SK-N-SH (cell line): ENCODE results near the gene UTF1. TPM values are rescaled to one million over a fixed set of nuclear protein-coding genes. Genes with fewer than 3 reads are reported as not detected.

Source experiments
- CTCF ChIA-PET: fragments of 300-600, 350-600 bp; formaldehyde crosslinking; extraction: SDS; loops from one replicate; lab custom pipeline; 2021; lab: Yijun Ruan, JAX
- POLR2A ChIA-PET: fragments of 350-600 bp; sonication (Branson Sonifier 250); formaldehyde crosslinking; extraction: SDS; loops from one replicate; lab custom pipeline; 2020; ENCODE audit warnings: antibody characterized with exemption, inconsistent platforms; lab: Yijun Ruan, JAX
- DNase-seq: peaks from one replicate; pipeline ENCODE4 v3.0.0; 2012
- H2AFZ ChIP-seq: fragments of 200-600 bp; sonication (generic); 2 replicates; pipeline ENCODE4 v1.8.1; 2016; ENCODE audit warnings: antibody characterized with exemption, mild to moderate bottlenecking, low read depth
- H3F3A ChIP-seq: fragments of 200-600 bp; sonication (generic); replicated peaks from 2 replicates; pipeline ENCODE3; 2016; ENCODE audit warnings: antibody characterized with exemption, mild to moderate bottlenecking; ENCODE audit not compliant: insufficient read depth
- H3K27ac ChIP-seq, 2 experiments: fragments of 200-500 bp in 1 of 2; fragments of 200-600 bp in 1 of 2; sonication (Bioruptor generic) in 1 of 2; sonication (generic), shearing (Covaris generic) in 1 of 2; 2 replicates each; pipeline versions ENCODE4 v1.5.1 to v1.6.1; 2014 to 2016; ENCODE audit warnings: low read depth in 2 of 2, inconsistent platforms in 1 of 2, low read length in 1 of 2, mild to moderate bottlenecking in 1 of 2, mixed read lengths in 1 of 2
- H3K27me3 ChIP-seq: fragments of 200-600 bp; sonication (generic), shearing (Covaris generic); 2 replicates; pipeline ENCODE4 v1.6.1; 2016; ENCODE audit warnings: mixed run types; ENCODE audit not compliant: insufficient read depth
- H3K36me3 ChIP-seq, 2 experiments: fragments of 200-500 bp in 1 of 2; fragments of 200-600 bp in 1 of 2; sonication (Bioruptor generic) in 1 of 2; sonication (generic) in 1 of 2; replicated peaks in 1 of 2; 2 replicates each; pipeline versions ENCODE3 to v1.5.1; 2014 to 2016; ENCODE audit warnings: low read length in 1 of 2, mild to moderate bottlenecking in 1 of 2; ENCODE audit not compliant: insufficient read depth in 2 of 2, control insufficient read depth in 1 of 2
- H3K4me1 ChIP-seq, 2 experiments: fragments of 200-500 bp in 1 of 2; fragments of 200-600 bp in 1 of 2; sonication (Bioruptor generic) in 1 of 2; sonication (generic), shearing (Covaris generic) in 1 of 2; 2 replicates each; pipeline versions ENCODE4 v1.5.1 to v1.6.1; 2014 to 2016; ENCODE audit warnings: low read depth in 1 of 2, low read length in 1 of 2, mixed run types in 1 of 2; ENCODE audit not compliant: insufficient read depth in 2 of 2, control insufficient read depth in 1 of 2
- H3K4me2 ChIP-seq: fragments of 200-600 bp; sonication (generic), shearing (Covaris generic); 2 replicates; pipeline ENCODE4 v1.6.1; 2017; ENCODE audit warnings: mixed run types
- H3K4me3 ChIP-seq, 2 experiments: fragments of 200-500 bp in 1 of 2; fragments of 200-600 bp in 1 of 2; sonication (Bioruptor generic) in 1 of 2; sonication (generic), shearing (Covaris generic) in 1 of 2; 2 replicates each; pipeline versions ENCODE4 v1.5.1 to v1.8.1; 2014 to 2016; ENCODE audit warnings: low read depth in 2 of 2, inconsistent platforms in 1 of 2, low read length in 1 of 2, mild to moderate bottlenecking in 1 of 2, mixed read lengths in 1 of 2, moderate library complexity in 1 of 2
- H3K79me2 ChIP-seq: fragments of 200-600 bp; sonication (generic); 2 replicates; pipeline ENCODE4 v1.8.1; 2017; ENCODE audit warnings: mild to moderate bottlenecking; ENCODE audit not compliant: insufficient read depth
- H3K9ac ChIP-seq: fragments of 200-600 bp; sonication (generic); 2 replicates; pipeline ENCODE4 v1.6.1; 2017; ENCODE audit warnings: mixed run types
- H3K9me2 ChIP-seq: fragments of 200-600 bp; sonication (generic); 2 replicates; pipeline ENCODE4 v1.6.1; 2017; ENCODE audit warnings: mixed run types
- H3K9me3 ChIP-seq: fragments of 200-600 bp; sonication (generic); 2 replicates; pipeline ENCODE4 v1.6.1; 2017; ENCODE audit warnings: mixed run types, mild to moderate bottlenecking, moderate library complexity
- H4K20me1 ChIP-seq: fragments of 200-600 bp; sonication (generic); 2 replicates; pipeline ENCODE4 v1.6.1; 2017; ENCODE audit warnings: mild to moderate bottlenecking, mixed run types; ENCODE audit not compliant: insufficient read depth
- CHD2 ChIP-seq: fragments of 150-350 bp; IDR thresholded peaks from 2 replicates; pipeline ENCODE4 v1.6.1; 2018; ENCODE audit warnings: low read length; ENCODE audit not compliant: partially characterized antibody
- EP300 ChIP-seq, 2 experiments: IDR thresholded peaks; 2 replicates each; pipeline versions ENCODE4 v1.4.0 to v1.6.1; 2012; ENCODE audit warnings: borderline replicate concordance in 1 of 2, low read depth in 1 of 2, low read length in 1 of 2
- FOSL2 ChIP-seq: IDR thresholded peaks from 2 replicates; pipeline ENCODE4 v1.4.0; 2012; ENCODE audit warnings: low read depth, mild to moderate bottlenecking, moderate library complexity, borderline replicate concordance
- GATA2 ChIP-seq: sonication (generic); formaldehyde crosslinking; IDR thresholded peaks from 2 replicates; pipeline ENCODE4 v1.5.0; 2020; ENCODE audit warnings: mild to moderate bottlenecking, missing genetic modification reagents
- MEF2A ChIP-seq: IDR thresholded peaks from 2 replicates; pipeline ENCODE4 v1.4.0; 2012; ENCODE audit warnings: low read depth, borderline replicate concordance
- MXI1 ChIP-seq: IDR thresholded peaks from 2 replicates; pipeline ENCODE4 v1.6.1; 2012; ENCODE audit warnings: mild to moderate bottlenecking, low read depth, low read length, improper control_type of control experiment
- RCOR1 ChIP-seq: fragments of 150-350 bp; IDR thresholded peaks from 2 replicates; pipeline ENCODE4 v1.6.1; 2017; ENCODE audit warnings: antibody characterized with exemption, low read length
- SMC3 ChIP-seq: IDR thresholded peaks from 2 replicates; pipeline ENCODE4 v1.6.1; 2012; ENCODE audit warnings: low read depth, low read length, improper control_type of control experiment
- TAF1 ChIP-seq: IDR thresholded peaks from 2 replicates; pipeline ENCODE4 v1.6.1; 2012; ENCODE audit warnings: low read depth, mild to moderate bottlenecking, low read length, moderate library complexity, borderline replicate concordance
- whole genome bisulfite sequencing: methylation state at CpG from one replicate; pipeline ENCODE4 v1.1.6; 2017; ENCODE audit warnings: low lambda C conversion rate; 5-methylcytosine and 5-hydroxymethylcytosine counted together
- polyA plus RNA-seq, 3 experiments: library from polyadenylated mRNA; depleted of rRNA; stranded (reverse); fragments of >200 nt; gene quantifications; 2 replicates each; pipeline ENCODE4 v1.2.3, GENCODE V29; 2012
- TF ChIP-seq, protein P1 (sequence below): IDR thresholded peaks from 2 replicates; pipeline ENCODE4 v1.4.0; 2012; ENCODE audit warnings: low read depth, borderline replicate concordance
- TF ChIP-seq, protein P2 (sequence below): IDR thresholded peaks from 2 replicates; pipeline ENCODE4 v1.6.1; 2012; ENCODE audit warnings: mild to moderate bottlenecking, low read depth, low read length, moderate library complexity

Gene UTF1
- polyA plus RNA-seq, 1 of the 3 experiments (the other 2 are of a cell fraction): not detected

DNA sequence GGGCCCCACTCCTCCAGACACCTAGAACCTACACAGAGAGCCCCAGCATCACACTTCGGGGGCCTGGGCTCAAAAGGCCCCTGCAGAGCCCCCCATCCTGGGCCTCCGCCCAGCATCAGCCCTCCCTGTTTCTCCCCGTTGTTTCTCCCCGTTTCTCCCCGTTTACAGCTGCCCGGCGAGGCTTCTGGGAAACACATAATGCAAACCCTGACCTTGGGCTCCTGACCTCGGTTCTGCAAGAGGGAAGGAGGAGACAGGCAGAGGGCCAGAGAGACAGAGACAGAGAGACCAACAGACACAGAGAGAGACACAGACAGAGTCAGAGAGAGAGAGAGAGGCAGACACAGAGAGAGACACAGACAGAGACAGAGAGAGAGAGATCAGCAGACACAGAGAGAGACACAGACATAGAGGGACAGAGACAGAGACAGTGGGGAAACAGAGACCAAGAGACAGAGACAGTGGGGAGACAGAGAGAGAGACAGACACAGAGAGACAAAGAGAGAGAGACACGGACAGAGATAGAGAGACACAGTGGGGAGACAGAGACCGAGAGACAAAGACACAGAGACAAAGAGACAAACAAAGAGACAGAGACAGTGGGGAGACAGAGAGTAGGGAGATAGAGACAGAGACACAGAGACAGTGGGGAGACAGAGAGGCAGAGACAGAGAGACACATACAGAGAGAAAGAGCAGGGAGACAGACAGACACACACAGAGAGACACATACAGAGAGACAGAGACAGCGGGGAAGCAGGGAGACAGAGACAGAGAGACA is 20.1 kb downstream of the UTF1 start:
- Histone ChIP-seq H3K27ac (no peak overlapping the region), H3K36me3 (no peaks in the 10 kb centered on the region), H3K9ac (no peak overlapping the region), H3K4me1 (no peaks in the 10 kb centered on the region), H3F3A (no peaks in the 10 kb centered on the region)
- CTCF ChIA-PET: no interaction called here
- TF ChIP-seq, protein P1, sequence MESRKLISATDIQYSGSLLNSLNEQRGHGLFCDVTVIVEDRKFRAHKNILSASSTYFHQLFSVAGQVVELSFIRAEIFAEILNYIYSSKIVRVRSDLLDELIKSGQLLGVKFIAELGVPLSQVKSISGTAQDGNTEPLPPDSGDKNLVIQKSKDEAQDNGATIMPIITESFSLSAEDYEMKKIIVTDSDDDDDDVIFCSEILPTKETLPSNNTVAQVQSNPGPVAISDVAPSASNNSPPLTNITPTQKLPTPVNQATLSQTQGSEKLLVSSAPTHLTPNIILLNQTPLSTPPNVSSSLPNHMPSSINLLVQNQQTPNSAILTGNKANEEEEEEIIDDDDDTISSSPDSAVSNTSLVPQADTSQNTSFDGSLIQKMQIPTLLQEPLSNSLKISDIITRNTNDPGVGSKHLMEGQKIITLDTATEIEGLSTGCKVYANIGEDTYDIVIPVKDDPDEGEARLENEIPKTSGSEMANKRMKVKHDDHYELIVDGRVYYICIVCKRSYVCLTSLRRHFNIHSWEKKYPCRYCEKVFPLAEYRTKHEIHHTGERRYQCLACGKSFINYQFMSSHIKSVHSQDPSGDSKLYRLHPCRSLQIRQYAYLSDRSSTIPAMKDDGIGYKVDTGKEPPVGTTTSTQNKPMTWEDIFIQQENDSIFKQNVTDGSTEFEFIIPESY: no peak
- TF ChIP-seq FOSL2 (no peak), CHD2 (no peak), SMC3 (no peak), MEF2A (no peak), MXI1 (no peak), RCOR1 (no peak)
- TF ChIP-seq, protein P2, sequence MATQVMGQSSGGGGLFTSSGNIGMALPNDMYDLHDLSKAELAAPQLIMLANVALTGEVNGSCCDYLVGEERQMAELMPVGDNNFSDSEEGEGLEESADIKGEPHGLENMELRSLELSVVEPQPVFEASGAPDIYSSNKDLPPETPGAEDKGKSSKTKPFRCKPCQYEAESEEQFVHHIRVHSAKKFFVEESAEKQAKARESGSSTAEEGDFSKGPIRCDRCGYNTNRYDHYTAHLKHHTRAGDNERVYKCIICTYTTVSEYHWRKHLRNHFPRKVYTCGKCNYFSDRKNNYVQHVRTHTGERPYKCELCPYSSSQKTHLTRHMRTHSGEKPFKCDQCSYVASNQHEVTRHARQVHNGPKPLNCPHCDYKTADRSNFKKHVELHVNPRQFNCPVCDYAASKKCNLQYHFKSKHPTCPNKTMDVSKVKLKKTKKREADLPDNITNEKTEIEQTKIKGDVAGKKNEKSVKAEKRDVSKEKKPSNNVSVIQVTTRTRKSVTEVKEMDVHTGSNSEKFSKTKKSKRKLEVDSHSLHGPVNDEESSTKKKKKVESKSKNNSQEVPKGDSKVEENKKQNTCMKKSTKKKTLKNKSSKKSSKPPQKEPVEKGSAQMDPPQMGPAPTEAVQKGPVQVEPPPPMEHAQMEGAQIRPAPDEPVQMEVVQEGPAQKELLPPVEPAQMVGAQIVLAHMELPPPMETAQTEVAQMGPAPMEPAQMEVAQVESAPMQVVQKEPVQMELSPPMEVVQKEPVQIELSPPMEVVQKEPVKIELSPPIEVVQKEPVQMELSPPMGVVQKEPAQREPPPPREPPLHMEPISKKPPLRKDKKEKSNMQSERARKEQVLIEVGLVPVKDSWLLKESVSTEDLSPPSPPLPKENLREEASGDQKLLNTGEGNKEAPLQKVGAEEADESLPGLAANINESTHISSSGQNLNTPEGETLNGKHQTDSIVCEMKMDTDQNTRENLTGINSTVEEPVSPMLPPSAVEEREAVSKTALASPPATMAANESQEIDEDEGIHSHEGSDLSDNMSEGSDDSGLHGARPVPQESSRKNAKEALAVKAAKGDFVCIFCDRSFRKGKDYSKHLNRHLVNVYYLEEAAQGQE: no peak
- TF ChIP-seq, all 33 proteins: peak for 0
- Histone ChIP-seq H3K9me3 (no peaks in the 10 kb centered on the region), H2AFZ (no peak overlapping the region), H3K9me2 (no peaks in the 10 kb centered on the region), H3K27me3 (no peaks in the 10 kb centered on the region), H3K4me2 (no peak overlapping the region), H3K4me3 (no peak overlapping the region), H4K20me1 (no peaks in the 10 kb centered on the region), H3K79me2 (no peaks in the 10 kb centered on the region)
- WGBS: 60% methylated on average over 11 of the region's 11 CpGs
- POLR2A ChIA-PET: no interaction called here
- DNase-seq: no peak

DNA sequence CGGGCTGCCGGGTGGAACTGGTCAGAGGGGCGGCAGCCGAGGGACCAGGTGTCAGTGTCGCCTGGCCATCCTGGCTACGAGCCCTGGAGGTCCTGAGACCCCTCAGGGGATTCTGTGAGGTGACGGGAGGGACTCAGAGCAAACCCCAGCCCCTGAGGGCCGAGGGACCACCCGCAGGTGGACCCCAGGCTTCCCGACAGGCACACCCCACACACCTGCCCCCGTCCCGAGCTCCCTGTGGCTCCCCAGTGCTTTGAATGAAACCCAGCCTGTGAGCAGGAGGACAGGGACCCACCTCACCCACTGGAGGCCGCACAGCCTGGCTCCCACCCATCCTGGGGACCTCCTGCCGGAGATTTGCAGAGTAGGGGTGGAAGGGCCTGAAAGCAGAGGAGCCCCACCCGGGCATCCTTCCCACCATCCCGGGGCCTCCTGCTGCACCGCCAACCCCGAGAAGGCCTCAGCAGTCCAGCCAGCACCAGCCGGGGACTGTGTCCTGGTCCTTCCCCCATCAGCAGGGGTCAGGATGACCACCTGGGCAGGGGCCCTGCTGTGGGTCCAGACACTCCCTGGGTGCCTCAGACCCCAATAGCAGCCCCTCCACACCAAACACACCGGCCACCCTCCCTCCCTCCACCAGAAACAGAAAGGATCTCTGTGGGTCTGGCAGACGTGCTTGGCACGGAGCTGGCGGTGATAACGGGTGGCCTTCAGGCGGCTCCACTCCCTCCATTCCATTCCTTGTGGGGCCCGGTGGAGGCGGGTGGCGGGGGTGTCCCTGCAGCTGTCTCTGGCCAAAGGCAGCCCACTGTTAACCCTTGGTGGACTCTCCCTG is 21.6 kb downstream of the UTF1 start:
- no peak for TF ChIP-seq TAF1
- no peak for TF ChIP-seq GATA2 (CRISPR knock-in tag)
- TF ChIP-seq, protein P2: no peak
- no peak for TF ChIP-seq EP300 (IDR thresholded peaks at IDR 0.05; ENCODE audit: borderline replicate concordance in 1 of 2, low read depth in 1 of 2, low read length in 1 of 2)
- 68% methylated on average over 12 of the region's 28 CpGs for WGBS

More for the DNA sequence above, 21.6 kb downstream of the UTF1 start:
- Histone ChIP-seq H3K27ac (no peak overlapping the region), H3K9me2 (no peaks in the 10 kb centered on the region), H3K4me2 (no peak overlapping the region), H3K79me2 (no peaks in the 10 kb centered on the region), H3K36me3 (no peaks in the 10 kb centered on the region), H3K9ac (no peak overlapping the region), H3K9me3 (no peaks in the 10 kb centered on the region), H4K20me1 (no peaks in the 10 kb centered on the region), H3K4me1 (no peaks in the 10 kb centered on the region), H3F3A (no peaks in the 10 kb centered on the region), H2AFZ (no peak overlapping the region), H3K4me3 (no peak overlapping the region), H3K27me3 (no peaks in the 10 kb centered on the region)
- ChIA-PET POLR2A (no interaction called here), CTCF (no interaction called here)
- DNase-seq: no peak
